Osteoblast (primary cell): ENCODE measurements around the gene CUL4A. TPM values are rescaled to one million over a fixed set of nuclear protein-coding genes. Genes with fewer than 3 reads are reported as not detected.

Source experiments
- DNase-seq: peaks from one replicate; pipeline ENCODE4 v3.0.0; 2011; ENCODE audit warnings: low spot score, mixed read lengths; ENCODE audit not compliant: insufficient read length; ENCODE audit errors: missing footprints
- H2AFZ ChIP-seq: 2 replicates; pipeline ENCODE4 v1.6.0; 2011; ENCODE audit warnings: mild to moderate bottlenecking, low read length
- H3K27ac ChIP-seq: 2 replicates; pipeline ENCODE4 v1.5.1; 2011; ENCODE audit warnings: mild to moderate bottlenecking, low read depth, low read length, moderate library complexity
- H3K27me3 ChIP-seq: 2 replicates; pipeline ENCODE4 v1.6.0; 2012; ENCODE audit warnings: mild to moderate bottlenecking, control low read depth, inconsistent platforms, low read length, moderate library complexity; ENCODE audit not compliant: insufficient read depth
- H3K36me3 ChIP-seq: 2 replicates; pipeline ENCODE4 v1.5.1; 2011; ENCODE audit warnings: mild to moderate bottlenecking, low read length, control low read depth, moderate library complexity; ENCODE audit not compliant: insufficient read depth
- H3K4me1 ChIP-seq: 2 replicates; pipeline ENCODE4 v1.5.1; 2011; ENCODE audit warnings: mild to moderate bottlenecking, low read length, control low read depth, moderate library complexity; ENCODE audit not compliant: insufficient read depth
- H3K4me2 ChIP-seq: 2 replicates; pipeline ENCODE4 v1.6.0; 2011; ENCODE audit warnings: mild to moderate bottlenecking, low read length; ENCODE audit not compliant: insufficient read depth
- H3K4me3 ChIP-seq: fragments of 200-600 bp; sonication (generic); 3 replicates; pipeline ENCODE4 v1.5.1; 2012; ENCODE audit warnings: mild to moderate bottlenecking, low read length, inconsistent platforms; ENCODE audit not compliant: insufficient read depth
- H3K79me2 ChIP-seq: 2 replicates; pipeline ENCODE4 v1.6.0; 2012; ENCODE audit warnings: mild to moderate bottlenecking, low read length, control low read depth, inconsistent platforms; ENCODE audit not compliant: insufficient read depth
- H3K9me3 ChIP-seq: 2 replicates; pipeline ENCODE4 v1.5.1; 2011; ENCODE audit warnings: low read depth, low read length, control low read depth
- H4K20me1 ChIP-seq: 2 replicates; pipeline ENCODE4 v1.6.0; 2012; ENCODE audit warnings: mild to moderate bottlenecking, low read length, control low read depth; ENCODE audit not compliant: insufficient read depth
- CTCF ChIP-seq: IDR thresholded peaks from 2 replicates; pipeline ENCODE4 v1.5.1; 2011; ENCODE audit warnings: mild to moderate bottlenecking, low read depth, low read length, moderate library complexity; ENCODE audit errors: extremely low read depth
- total RNA-seq: library from RNA; depleted of rRNA; stranded (reverse); fragments of >200 nt; gene quantifications from 2 replicates; pipeline ENCODE4 v1.2.3, GENCODE V29; 2012

Gene CUL4A
- total RNA-seq, 1 donor, result 128 TPM

GRCh38 chr13:113218586-113218985 lies 9.2 kb downstream of the CUL4A start:
- Histone ChIP-seq H3K36me3 (peaks cover 22% of the 10 kb centered on the region), H3K27me3 (no peaks in the 10 kb centered on the region), H3K4me3 (no peak overlapping the region), H3K79me2 (peaks cover 97% of the 10 kb centered on the region), H3K4me1 (peaks cover 18% of the 10 kb centered on the region), H3K4me2 (no peak overlapping the region), H3K9me3 (no peaks in the 10 kb centered on the region), H4K20me1 (peaks cover 73% of the 10 kb centered on the region), H3K27ac (no peak overlapping the region), H2AFZ (no peak overlapping the region)
- no peak for DNase-seq
- TF ChIP-seq CTCF, result no peak

GRCh38 chr13:113219256-113219940 lies 10.0 kb downstream of the CUL4A start:
- Histone ChIP-seq H3K27me3 (no peaks in the 10 kb centered on the region), H4K20me1 (peaks cover 69% of the 10 kb centered on the region)

GRCh38 chr13:113220141-113220598 lies 10.8 kb downstream of the CUL4A start:
- no peak for TF ChIP-seq CTCF
- Histone ChIP-seq H3K4me1 (peaks cover 18% of the 10 kb centered on the region), H4K20me1 (peaks cover 61% of the 10 kb centered on the region), H3K4me2 (no peak overlapping the region), H3K27ac (no peak overlapping the region), H3K9me3 (no peaks in the 10 kb centered on the region), H3K36me3 (peaks cover 35% of the 10 kb centered on the region), H2AFZ (no peak overlapping the region), H3K27me3 (no peaks in the 10 kb centered on the region), H3K79me2 (peaks cover 95% of the 10 kb centered on the region), H3K4me3 (no peak overlapping the region)
- DNase-seq, result no peak

More at GRCh38 chr13:113219256-113219940, 10.0 kb downstream of the CUL4A start:
- peaks cover 95% of the 10 kb centered on the region for H3K79me2 ChIP-seq
- no peak overlapping the region for H3K4me3 ChIP-seq
- H3K4me2 ChIP-seq, result no peak overlapping the region
- no peak overlapping the region for H2AFZ ChIP-seq
- no peak overlapping the region for H3K27ac ChIP-seq
- H3K36me3 ChIP-seq, result peaks cover 27% of the 10 kb centered on the region
- H3K9me3 ChIP-seq, result no peaks in the 10 kb centered on the region
- peaks cover 18% of the 10 kb centered on the region for H3K4me1 ChIP-seq
- TF ChIP-seq CTCF, result no peak
- peak; percentile 92 for DNase-seq

- Histone ChIP-seq H3K79me2 (peaks cover 95% of the 10 kb centered on the region), H3K4me2 (no peak overlapping the region), H3K27ac (no peak overlapping the region), H3K27me3 (no peaks in the 10 kb centered on the region), H3K4me3 (no peak overlapping the region), H4K20me1 (peaks cover 58% of the 10 kb centered on the region), H3K9me3 (no peaks in the 10 kb centered on the region), H3K36me3 (peaks cover 42% of the 10 kb centered on the region), H2AFZ (no peak overlapping the region), H3K4me1 (peaks cover 13% of the 10 kb centered on the region)
- TF ChIP-seq CTCF, result no peak
- DNase-seq, result no peak
Observed at GRCh38 chr13:113220877-113221276, 11.5 kb downstream of the CUL4A start.
